Lung (tissue), 12 donors: Measurements from ENCODE around the gene ZKSCAN7. TPM values are rescaled to one million over a fixed set of nuclear protein-coding genes. Genes with fewer than 3 reads are reported as not detected.
A peak's percentile ranks its signal among the peaks of the same experiment; 100 is the strongest.
"Not testable (repeated sequence)": the region's sequence is repeated elsewhere in the genome, so short reads cannot be mapped to it uniquely, and the experiment has no call there.

Source experiments
- ATAC-seq: fragments of 200-7000 bp; cut with Tn5 transposase; one replicate; pipeline ENCODE4 v1.9.1; 2020; ENCODE audit warnings: moderate number of reproducible peaks; ENCODE audit not compliant: insufficient read depth, low FRiP score
- DNase-seq, 3 donors: peaks; one replicate each; pipeline ENCODE4 v3.0.0-alpha.2; 2013 to 2017
- H3K27ac ChIP-seq, 2 donors: one replicate each; pipeline ENCODE4 v1.5.1; 2013; ENCODE audit warnings: mild to moderate bottlenecking in 2 of 2, moderate library complexity in 2 of 2, control low read depth in 1 of 2, inconsistent platforms in 1 of 2, low read depth in 1 of 2, low read length in 1 of 2
- H3K27me3 ChIP-seq, 3 donors: one replicate each; pipeline ENCODE4 v1.5.1; 2013; ENCODE audit warnings: low read length in 2 of 3; ENCODE audit not compliant: control insufficient read depth in 3 of 3, insufficient read depth in 3 of 3
- H3K36me3 ChIP-seq, 4 donors: one replicate each; pipeline ENCODE4 v1.5.1; 2013; ENCODE audit warnings: low read length in 4 of 4, mild to moderate bottlenecking in 1 of 4, moderate library complexity in 1 of 4; ENCODE audit not compliant: control insufficient read depth in 4 of 4, insufficient read depth in 4 of 4
- H3K4me1 ChIP-seq, 5 donors: one replicate each; pipeline ENCODE4 v1.5.1; 2013; ENCODE audit warnings: low read length in 5 of 5, mild to moderate bottlenecking in 2 of 5, moderate library complexity in 1 of 5; ENCODE audit not compliant: control insufficient read depth in 5 of 5, insufficient read depth in 5 of 5
- H3K4me3 ChIP-seq: one replicate; pipeline ENCODE4 v1.5.1; 2013; ENCODE audit warnings: mild to moderate bottlenecking, control low read depth, moderate library complexity
- H3K9ac ChIP-seq, 2 donors: one replicate each; pipeline ENCODE4 v1.5.1; 2013; ENCODE audit warnings: low read length in 2 of 2, control low read depth in 1 of 2; ENCODE audit not compliant: insufficient read depth in 1 of 2
- H3K9me3 ChIP-seq, 4 donors: one replicate each; pipeline ENCODE4 v1.5.1; 2013; ENCODE audit warnings: low read length in 3 of 4, mild to moderate bottlenecking in 1 of 4, moderate library complexity in 1 of 4; ENCODE audit not compliant: control insufficient read depth in 4 of 4, insufficient read depth in 3 of 4
- WGBS, 2 donors: extraction: QIAGEN DNeasy Blood & Tissue Kit; methylation state at CpG; one replicate each; pipeline ENCODE4 v1.1.7; 2013; 5-methylcytosine and 5-hydroxymethylcytosine counted together
- polyA plus RNA-seq, 2 donors: library from polyadenylated mRNA; stranded (reverse); fragments of 200-250 nt; gene quantifications; one replicate each; pipeline ENCODE4 v1.2.1, GENCODE V29; 2013
- total RNA-seq, 2 donors: library from RNA; depleted of rRNA in 1 of 2; stranded (reverse); fragments of >200 nt in 1 of 2; gene quantifications; one replicate each; pipeline ENCODE4 v1.2.1, GENCODE V29; 2014 to 2021
- TF ChIP-seq, protein P1 (sequence below): IDR thresholded peaks from 2 replicates; pipeline ENCODE4 v1.5.1; 2012; ENCODE audit warnings: mild to moderate bottlenecking; ENCODE audit errors: control extremely low read depth, extremely low read depth
- donor health status: control.
- donor health status: control.
- donor health status: Bipolar disorder and iron deficiency.
- donor health status: healthy.
- donor health status: DM: yes; HTN: yes; CAD: no.

Gene ZKSCAN7
- total and polyA plus RNA-seq, 4 donors = 1.7 to 12.2 (median 3.1) TPM

DNA sequence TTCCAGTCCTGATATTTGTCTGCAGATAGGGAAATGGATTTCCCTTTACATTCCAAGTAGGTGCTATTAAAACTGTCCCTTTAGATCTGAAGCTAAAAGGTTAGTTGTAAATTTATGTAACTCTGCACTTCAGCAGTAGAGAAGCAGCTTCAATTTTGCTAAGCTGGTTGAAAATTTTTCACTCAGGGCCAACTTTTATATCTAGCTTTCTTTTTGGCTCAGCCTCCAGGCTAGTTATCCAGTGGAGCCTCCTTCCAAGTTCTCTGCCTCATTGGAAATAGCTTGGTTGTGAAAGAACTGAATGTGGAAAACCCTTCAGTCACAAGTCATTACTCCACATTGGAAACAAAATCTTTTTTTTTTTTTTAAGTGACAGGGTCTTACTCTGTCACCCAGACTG lies 21.6 kb downstream of the ZKSCAN7 start:
- H3K4me3 ChIP-seq = no peak overlapping the region
- peaks cover 0 to 4% (median 0%) of the 10 kb centered on the region in 3 donors for H3K27me3 ChIP-seq
- DNase-seq = peak; percentile 16 to 94 (median 84)
- H3K9me3 ChIP-seq = peaks cover 0 to 19% (median 2%) of the 10 kb centered on the region in 4 donors
- no peak for ATAC-seq
- TF ChIP-seq, protein P1, sequence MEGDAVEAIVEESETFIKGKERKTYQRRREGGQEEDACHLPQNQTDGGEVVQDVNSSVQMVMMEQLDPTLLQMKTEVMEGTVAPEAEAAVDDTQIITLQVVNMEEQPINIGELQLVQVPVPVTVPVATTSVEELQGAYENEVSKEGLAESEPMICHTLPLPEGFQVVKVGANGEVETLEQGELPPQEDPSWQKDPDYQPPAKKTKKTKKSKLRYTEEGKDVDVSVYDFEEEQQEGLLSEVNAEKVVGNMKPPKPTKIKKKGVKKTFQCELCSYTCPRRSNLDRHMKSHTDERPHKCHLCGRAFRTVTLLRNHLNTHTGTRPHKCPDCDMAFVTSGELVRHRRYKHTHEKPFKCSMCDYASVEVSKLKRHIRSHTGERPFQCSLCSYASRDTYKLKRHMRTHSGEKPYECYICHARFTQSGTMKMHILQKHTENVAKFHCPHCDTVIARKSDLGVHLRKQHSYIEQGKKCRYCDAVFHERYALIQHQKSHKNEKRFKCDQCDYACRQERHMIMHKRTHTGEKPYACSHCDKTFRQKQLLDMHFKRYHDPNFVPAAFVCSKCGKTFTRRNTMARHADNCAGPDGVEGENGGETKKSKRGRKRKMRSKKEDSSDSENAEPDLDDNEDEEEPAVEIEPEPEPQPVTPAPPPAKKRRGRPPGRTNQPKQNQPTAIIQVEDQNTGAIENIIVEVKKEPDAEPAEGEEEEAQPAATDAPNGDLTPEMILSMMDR = no peak
- peaks cover 0 to 13% (median 0%) of the 10 kb centered on the region in 5 donors for H3K4me1 ChIP-seq
- H3K27ac ChIP-seq = no peak overlapping the region
- peaks cover 0 to 9% (median 4%) of the 10 kb centered on the region in 4 donors for H3K36me3 ChIP-seq
- no peak overlapping the region for H3K9ac ChIP-seq

DNA sequence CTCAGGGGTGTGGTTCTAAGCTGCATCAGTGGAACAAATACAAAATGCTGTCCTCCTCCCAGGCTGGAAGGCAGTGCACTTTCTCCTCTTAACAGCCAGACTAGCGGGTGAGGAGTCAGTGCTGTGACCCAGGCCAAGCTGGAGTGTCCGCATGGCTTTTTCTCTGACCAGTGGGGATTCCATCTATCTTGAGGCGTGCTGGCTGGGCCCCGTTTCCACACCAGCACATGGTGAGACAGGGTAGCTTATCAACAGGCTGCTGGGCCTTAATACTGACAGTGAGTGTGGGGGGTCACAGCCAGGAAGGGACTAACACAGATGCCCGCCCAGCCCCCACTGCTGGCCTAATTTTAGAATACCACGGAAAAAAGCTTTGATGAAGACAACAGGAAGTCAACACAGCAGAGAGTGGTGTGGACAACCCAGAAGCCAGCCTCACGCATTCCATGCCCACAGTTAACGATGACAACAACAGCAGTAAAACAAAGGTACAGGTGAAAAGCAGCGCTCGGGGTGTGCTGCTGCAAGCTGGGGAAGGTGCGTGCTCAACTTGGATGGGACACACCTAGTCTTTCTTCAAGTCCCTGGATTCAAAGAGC lies 22.5 kb downstream of the ZKSCAN7 start:
- H3K36me3 ChIP-seq, ATAC-seq, DNase-seq, H3K9ac ChIP-seq, H3K27me3 ChIP-seq, H3K4me3 ChIP-seq, H3K27ac ChIP-seq: not testable (repeated sequence)
- H3K9me3 ChIP-seq = peaks cover 0 to 16% (median 2%) of the 10 kb centered on the region in 4 donors
- 86 to 90% methylated on average over 11 of the region's 11 CpGs for WGBS, 2 donors
- peaks cover 0 to 13% (median 0%) of the 10 kb centered on the region in 5 donors for H3K4me1 ChIP-seq

DNA sequence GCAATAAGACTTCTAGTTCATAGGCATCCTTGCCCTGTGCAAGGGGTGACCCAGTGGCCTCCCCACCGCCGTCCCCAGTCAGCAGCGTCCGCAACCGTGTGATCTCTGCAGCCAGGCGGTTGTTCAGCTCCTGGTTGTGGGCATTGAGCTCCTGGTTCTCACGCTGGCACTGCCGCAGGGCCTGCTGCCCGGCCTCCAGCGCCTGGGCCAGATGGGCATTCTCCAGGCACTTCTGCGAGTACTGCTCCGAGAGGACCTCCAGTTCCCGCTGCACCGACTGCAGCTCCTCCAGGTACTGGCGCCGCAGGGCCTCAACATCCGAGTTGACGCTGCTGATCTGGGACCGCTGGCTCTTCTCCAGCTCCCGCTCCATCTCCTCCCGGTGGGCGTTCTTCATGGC lies 23.3 kb downstream of the ZKSCAN7 start:
- peaks cover 0 to 16% (median 2%) of the 10 kb centered on the region in 4 donors for H3K9me3 ChIP-seq
- 98% methylated on average over 22 of the region's 22 CpGs for WGBS, 2 donors

DNA sequence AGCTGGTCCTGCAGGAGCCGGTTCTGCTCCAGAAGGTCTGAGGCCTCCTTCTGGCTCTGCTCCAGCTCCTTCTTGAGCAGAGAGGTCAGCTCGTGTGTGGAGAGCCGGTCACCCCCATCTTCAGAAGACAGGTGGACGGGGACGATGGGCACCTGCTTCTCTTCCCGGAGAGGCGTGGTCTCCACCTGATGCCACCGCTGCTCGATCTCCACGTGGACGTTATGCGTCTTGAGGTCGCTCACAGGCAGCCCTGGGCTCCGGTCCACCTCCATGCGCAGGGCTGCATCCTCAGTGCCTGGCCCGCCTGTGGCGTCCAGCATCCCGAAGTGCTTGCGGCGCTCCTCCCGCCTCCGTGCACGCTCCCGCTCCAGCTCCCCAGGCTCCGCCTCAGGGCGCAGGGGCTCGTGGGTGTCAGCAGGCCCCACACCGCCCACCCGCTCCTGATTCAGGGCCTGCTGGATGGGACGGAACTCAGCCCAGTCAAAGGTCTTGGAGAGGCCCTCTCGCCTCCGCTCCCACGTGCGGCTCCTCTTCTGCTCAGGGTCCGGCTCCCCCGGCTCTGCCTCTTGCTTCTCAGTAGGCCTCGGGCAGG lies 24.0 kb downstream of the ZKSCAN7 start:
- 98% methylated on average over 35 to 37 of the region's 37 CpGs for WGBS, 2 donors
- ATAC-seq, H3K4me3 ChIP-seq, DNase-seq, H3K27ac ChIP-seq, H3K27me3 ChIP-seq, H3K36me3 ChIP-seq, H3K9ac ChIP-seq: not testable (repeated sequence)
- H3K9me3 ChIP-seq = peaks cover 0 to 16% (median 0%) of the 10 kb centered on the region in 4 donors
- peaks cover 0 to 18% (median 0%) of the 10 kb centered on the region in 5 donors for H3K4me1 ChIP-seq

More for the DNA sequence above, 23.3 kb downstream of the ZKSCAN7 start:
- DNase-seq, H3K4me3 ChIP-seq, H3K36me3 ChIP-seq, ATAC-seq, H3K27me3 ChIP-seq, H3K27ac ChIP-seq, H3K9ac ChIP-seq: not testable (repeated sequence)
- H3K4me1 ChIP-seq = peaks cover 0 to 13% (median 0%) of the 10 kb centered on the region in 5 donors

DNA sequence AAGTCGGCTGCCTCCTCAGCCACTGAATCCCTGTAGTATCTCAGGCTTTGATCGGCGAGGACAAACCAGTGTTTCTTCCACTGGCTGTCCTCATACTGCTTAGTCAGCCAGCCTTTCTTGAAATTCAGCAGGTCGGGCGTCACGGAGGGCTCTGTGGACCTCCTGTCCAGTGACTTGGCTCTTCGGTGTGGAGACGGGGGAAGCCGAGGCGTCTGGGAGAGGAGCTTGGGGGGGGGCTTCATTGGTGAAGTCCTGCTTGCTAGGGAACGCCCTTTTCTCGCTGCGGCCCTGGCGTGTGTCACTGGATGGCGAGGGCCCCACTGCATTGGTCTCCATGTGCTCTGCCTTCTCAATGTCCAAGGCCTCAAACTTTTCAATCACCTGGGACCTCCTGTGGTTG lies 24.8 kb downstream of the ZKSCAN7 start:
- not testable (repeated sequence) for H3K9ac ChIP-seq, H3K36me3 ChIP-seq, ATAC-seq, DNase-seq, H3K27ac ChIP-seq, H3K4me3 ChIP-seq, H3K27me3 ChIP-seq
- Histone ChIP-seq H3K9me3 (peaks cover 0 to 16% (median 0%) of the 10 kb centered on the region in 4 donors), H3K4me1 (peaks cover 0 to 23% (median 0%) of the 10 kb centered on the region in 5 donors)
- 97 to 98% methylated on average over 15 of the region's 15 CpGs for WGBS, 2 donors

DNA sequence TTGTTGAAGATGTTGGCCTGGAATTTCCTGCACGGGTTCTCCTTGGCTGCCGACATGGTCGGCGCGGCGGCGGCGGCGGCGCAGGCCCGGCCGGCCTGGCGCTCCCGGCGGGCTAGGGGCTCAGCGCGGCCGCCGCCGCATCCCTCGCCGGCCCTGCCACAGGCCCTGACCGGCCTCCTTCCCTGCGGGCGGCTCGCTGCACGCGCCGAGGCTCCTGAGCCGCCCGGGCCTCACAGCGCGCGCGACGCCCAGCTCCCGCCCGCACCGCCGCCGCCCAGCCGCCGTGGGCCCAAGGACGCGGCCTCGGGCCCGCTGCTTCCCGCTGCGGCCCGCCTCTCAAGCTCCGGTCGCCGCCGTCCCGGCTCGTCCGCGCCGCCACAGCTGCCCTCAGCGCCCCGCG lies 26.0 kb downstream of the ZKSCAN7 start:
- not testable (repeated sequence) for H3K27me3 ChIP-seq, H3K9ac ChIP-seq, H3K27ac ChIP-seq, ATAC-seq, H3K4me3 ChIP-seq, H3K36me3 ChIP-seq, DNase-seq
- Histone ChIP-seq H3K4me1 (peaks cover 0 to 28% (median 6%) of the 10 kb centered on the region in 5 donors), H3K9me3 (peaks cover 0 to 14% (median 0%) of the 10 kb centered on the region in 4 donors)
- 40 to 43% methylated on average over 45 to 62 of the region's 62 CpGs for WGBS, 2 donors
